ENCODE data around the gene SFT2D3.

DNA sequence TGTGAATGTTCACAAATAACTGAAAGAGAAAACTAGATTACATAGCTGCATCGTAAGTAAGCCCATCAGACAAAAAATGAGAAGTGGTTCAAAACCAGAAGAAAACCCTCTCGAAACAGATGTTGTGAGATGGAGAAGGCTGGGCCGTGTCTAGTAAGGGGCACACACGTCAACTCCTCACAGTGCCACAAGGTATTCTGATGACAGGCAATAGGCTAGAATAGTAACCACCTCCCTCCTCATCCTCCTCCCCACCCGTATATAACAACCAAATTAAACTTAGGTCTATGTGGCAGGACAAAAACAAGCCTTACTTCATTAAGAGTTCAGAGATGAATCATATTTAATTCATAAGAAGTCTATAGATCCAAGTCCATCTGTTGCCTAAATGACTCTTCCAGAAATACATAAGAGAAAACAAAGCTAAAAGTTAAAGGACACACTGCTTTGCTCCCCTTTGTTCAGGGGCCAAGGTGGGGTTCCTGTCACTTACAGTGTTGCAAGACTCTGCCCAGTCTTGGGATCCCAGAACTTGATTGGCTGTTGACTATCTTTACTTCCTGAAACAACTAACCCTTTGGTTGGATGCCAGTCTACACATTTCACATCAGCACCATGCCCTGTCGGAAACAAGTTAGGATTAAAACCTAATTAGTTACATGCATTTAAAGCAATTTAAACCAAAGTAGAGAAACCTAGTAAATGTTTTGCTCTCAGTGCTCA, 25.0 kb downstream of the SFT2D3 start:
- TF ChIP-seq, protein P1, sequence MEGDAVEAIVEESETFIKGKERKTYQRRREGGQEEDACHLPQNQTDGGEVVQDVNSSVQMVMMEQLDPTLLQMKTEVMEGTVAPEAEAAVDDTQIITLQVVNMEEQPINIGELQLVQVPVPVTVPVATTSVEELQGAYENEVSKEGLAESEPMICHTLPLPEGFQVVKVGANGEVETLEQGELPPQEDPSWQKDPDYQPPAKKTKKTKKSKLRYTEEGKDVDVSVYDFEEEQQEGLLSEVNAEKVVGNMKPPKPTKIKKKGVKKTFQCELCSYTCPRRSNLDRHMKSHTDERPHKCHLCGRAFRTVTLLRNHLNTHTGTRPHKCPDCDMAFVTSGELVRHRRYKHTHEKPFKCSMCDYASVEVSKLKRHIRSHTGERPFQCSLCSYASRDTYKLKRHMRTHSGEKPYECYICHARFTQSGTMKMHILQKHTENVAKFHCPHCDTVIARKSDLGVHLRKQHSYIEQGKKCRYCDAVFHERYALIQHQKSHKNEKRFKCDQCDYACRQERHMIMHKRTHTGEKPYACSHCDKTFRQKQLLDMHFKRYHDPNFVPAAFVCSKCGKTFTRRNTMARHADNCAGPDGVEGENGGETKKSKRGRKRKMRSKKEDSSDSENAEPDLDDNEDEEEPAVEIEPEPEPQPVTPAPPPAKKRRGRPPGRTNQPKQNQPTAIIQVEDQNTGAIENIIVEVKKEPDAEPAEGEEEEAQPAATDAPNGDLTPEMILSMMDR (IDR thresholded peaks at IDR 0.05; ENCODE audit: borderline replicate concordance, extremely low read depth, low read length, poor library complexity, severe bottlenecking) = no peak
- TF ChIP-seq EZH2 (IDR thresholded peaks at IDR 0.05; ENCODE audit: borderline replicate concordance, low read depth, low read length, severe bottlenecking) = no peak

Data from DND-41 (cell line).